ENCODE measurements around the gene CST8.

DNA sequence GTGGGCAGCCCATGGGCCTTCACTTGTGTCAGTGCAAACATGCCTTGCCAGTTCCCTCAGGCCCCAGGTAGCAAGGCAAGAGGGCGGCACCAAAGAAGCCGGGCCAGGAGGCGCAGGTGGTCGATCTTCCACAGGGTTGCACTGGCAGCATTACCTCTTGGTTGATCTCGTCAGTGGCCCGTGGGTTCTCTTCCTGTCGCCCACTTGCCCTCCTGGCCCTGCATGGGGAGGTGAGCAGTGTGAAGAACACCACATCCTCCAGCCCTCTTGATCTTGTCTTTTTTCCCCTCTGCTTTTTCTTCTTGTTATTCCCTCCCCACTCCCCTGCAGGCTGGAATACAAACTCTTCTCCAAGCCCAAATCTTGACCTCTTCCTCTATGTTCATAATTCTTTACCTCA lies 35.3 kb upstream of the CST8 start:
- no peak for TF ChIP-seq POLR2A (IDR thresholded peaks at IDR 0.05)
- TF ChIP-seq, protein P1, sequence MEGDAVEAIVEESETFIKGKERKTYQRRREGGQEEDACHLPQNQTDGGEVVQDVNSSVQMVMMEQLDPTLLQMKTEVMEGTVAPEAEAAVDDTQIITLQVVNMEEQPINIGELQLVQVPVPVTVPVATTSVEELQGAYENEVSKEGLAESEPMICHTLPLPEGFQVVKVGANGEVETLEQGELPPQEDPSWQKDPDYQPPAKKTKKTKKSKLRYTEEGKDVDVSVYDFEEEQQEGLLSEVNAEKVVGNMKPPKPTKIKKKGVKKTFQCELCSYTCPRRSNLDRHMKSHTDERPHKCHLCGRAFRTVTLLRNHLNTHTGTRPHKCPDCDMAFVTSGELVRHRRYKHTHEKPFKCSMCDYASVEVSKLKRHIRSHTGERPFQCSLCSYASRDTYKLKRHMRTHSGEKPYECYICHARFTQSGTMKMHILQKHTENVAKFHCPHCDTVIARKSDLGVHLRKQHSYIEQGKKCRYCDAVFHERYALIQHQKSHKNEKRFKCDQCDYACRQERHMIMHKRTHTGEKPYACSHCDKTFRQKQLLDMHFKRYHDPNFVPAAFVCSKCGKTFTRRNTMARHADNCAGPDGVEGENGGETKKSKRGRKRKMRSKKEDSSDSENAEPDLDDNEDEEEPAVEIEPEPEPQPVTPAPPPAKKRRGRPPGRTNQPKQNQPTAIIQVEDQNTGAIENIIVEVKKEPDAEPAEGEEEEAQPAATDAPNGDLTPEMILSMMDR (IDR thresholded peaks at IDR 0.05): no peak
